HG03196 (cell line): ENCODE results near the gene PPP2R3A.

Source experiments
- ATAC-seq: cut with Tn5 transposase; IDR thresholded peaks from one replicate; pipeline ENCODE4 v1.9.1; 2021; ENCODE audit not compliant: unreplicated experiment

The PPP2R3A gene

DNA sequence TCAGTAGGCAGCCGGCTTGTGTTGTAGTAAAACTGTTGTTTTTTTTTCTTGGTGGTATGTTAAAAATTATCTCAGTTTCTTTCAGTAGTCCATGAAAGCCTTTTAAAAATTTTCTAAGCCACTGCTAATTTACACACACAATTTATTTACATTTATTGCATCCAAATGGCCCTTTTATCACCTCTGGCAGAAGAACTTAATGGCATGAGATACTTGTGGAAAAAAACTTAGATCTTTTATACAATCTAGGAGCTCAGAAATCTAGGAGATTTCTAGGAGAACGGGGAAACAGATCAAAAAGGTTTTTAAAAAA lies 1.4 kb downstream of the PPP2R3A start:
- no peak for ATAC-seq

DNA sequence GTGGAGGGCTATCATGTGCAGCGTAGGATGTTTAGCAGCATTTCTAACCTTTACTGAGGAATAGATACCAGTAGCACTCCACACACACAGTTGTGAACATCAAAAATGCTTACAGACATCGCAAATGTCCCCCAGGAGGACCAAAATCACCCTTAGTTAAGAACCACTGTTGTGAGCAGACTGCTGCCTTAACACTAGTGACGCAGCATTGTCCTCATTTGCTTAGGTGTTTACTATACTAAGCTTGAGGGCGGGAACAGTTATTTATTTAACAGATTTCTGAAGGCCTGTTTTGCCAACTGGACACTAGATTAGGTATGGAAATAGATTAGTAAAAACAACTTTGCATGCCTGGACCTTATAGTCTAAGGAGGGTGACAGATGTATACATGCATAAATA lies 2.3 kb downstream of the PPP2R3A start:
- no peak for ATAC-seq

DNA sequence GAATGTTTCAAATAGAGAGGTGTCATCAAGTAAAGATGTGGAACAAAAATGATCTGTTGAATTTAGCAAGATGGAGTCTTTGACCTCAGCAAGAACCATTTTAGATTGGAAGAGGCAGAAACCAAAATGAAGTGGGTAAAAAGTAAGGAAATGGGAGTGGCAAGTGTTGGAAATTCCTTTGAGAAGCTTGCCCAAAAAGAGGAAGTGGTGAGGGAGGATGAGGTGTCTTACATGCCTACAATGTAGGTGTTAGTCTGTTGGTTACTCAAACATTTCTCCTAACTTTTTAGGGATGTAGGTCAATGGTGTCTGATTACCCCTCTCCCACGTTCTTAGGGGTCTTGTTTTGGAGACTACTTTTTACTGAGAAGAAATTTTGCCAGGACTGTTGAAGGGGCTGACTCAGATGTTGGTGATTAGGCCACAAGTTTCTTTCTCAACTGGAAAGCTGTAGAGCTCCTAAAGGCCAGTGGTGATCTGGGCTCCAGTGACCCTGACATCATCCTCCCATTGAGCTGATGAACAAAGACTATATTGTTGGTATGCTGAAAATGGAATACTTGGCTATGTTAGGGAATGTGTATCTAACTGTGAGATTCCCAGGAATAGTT lies 5.1 kb downstream of the PPP2R3A start:
- no peak for ATAC-seq

DNA sequence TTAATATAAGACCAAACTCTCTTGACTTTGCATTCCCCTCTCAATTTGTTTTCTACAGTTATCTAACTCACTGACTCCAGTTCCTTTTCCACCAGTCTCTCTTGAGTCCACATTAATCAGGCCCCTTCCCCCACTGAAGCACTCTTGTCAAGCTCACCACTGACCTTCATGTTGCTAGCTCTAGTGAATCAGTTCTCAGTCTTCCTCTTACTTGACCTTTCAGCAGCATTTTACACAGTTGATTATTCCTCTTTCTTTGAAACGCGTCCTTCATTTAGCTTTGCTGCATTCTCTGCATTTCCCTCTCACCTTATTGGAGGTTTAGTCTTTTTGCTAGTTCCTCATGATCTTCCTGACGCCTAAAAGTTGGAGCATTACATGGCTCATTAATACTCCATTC lies 8.3 kb downstream of the PPP2R3A start:
- ATAC-seq: no peak

DNA sequence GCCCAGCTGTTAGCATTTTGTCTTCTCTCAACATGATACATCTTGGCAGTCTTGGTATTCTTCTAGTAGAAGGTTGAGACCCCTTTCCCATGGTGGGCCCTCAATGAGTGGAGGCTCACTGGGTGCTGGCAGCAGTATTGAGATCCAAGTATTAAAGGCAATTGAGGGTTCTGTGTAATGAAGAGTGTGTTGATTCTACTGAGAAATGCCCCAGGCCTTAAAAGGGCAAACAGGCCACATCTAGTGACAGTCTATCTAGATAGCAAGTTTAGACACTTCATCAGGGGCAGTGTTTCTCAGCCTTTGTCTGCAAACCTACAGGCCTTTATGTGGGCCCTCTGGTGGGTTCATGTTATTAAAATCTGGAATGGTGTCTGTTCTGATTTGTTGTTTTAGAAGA lies 9.5 kb downstream of the PPP2R3A start:
- no peak for ATAC-seq

DNA sequence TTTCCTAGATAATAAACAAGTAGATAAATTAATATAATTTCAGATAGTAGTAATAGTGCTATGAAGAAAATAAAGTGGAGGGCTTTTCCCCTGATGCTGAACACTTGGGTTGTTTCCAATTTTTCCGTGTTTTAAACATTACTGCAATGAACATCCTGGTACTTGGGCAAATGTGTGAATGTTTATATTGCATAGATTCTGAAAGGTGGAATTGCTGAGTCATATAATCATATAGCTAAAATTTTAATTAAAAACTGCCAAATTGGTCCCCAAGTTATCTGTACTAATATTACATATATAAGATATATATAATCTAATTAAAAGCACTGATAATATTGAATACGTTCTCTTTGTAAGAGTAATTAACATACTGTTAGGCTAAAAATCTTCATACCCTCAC lies 10.0 kb downstream of the PPP2R3A start:
- no peak for ATAC-seq

DNA sequence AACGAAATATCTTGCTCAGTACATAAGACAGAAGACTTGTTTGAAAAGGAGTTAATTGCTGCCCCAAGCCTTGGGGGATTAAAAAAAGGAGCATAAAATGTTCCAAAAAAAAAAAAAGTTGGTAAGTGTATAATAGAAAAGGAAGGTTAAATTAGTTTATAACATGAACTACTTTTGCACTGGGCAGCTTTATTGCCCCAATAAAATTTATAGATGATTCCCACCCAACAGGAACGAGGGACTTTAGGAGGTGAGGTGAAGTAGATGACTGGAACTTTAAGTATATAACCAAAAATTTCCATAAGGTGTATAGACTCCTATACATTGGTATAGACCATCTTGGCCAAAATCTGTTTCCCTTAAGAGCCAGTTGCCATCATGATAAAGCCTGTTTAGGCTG lies 14.8 kb downstream of the PPP2R3A start:
- no peak for ATAC-seq

DNA sequence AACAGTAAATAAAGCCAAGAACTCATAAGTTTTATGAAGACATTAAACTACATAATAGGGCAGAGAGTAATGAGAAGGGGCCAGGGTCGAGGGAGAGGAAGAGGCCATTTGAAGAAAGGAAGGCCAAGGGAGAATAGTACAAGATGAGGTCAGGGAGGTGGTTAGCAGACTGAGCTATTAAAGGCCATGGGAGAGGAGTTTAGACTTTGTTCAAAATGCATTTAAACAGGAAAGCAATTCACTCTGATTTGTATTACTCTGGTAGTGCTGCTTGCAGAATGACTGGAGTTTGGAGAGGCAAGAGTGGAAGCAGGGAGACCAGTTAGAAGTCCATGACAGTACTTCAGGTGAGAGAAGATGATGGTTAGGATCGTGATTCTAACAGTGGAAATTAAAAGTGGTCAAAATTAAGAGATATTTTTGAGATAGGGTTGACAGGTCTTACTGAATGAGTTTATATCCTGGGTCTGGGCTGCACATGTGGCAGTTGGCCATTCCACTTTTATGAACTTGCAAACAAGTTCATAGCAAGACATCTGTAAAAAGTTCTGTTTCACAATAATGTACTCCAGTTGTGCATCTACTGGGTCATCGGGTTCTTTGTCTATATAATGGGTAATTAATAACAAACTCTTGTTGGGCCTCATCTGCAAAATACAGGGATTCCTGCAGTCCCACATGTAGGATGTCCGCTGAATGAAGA lies 16.3 kb downstream of the PPP2R3A start:
- no peak for ATAC-seq

DNA sequence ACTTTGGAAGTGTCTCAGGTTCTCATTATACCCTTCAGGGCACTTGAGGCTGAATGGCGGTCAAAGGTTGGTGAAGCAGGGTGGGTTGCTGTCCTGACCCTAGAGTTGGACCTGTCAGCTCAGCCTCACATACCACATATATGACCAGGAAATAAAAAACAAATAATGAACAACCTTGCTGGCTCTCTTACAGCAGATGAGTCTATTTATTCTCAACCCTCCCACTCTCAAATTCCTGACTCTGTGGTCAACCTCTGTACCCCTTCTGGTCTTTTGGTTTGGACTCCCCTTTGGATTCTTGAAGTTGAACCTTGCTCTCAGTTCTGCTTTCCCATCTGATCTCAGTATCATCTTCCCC lies 16.9 kb downstream of the PPP2R3A start:
- ATAC-seq: no peak

DNA sequence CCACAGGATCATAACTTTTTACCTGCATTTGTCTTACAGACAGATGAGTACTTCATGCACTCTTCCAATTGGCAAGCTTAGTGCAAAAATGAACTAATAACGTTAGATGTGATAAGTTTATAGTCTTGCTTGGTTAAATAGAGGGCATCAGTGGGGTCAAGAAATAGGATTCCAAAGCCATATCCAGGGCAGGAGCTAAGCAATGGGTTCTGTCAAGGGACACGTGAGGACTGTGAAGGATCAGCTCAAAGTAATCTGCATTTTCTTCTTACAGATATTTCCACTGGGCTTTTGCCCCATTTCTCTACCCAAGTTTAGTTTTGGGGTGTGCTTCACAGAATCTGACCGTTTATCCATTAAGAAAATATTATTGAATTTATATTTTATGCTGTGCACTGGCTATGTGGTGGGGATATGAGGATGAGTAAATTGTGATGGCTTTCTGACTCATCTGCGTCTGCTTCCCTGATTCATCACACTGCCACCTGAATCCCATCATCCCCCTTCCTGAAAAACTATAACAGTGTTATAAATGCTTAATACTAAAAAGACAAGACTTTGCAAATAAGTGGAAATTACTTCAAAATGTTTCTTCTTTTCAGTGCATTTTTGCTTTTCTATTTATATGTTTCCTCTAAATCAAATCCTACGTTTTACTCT lies 17.5 kb downstream of the PPP2R3A start:
- no peak for ATAC-seq

DNA sequence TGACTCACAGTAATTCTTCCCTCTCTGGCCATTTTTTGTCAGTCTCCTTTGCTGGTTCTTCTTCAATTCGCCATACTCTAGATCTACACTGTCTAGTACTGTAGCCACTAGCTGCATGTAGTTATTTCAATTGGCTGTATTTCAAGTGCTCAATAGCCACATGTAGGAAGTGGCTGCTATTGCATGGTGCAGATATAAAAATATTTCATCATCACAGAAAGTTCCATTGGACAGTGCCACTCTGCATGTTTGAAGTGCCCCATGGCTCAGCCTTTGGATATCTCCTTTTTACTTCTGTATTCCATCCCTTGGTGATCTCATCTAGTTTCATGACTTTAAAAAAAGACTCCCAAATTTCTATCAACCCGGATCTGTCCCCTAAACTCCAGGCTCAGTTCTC lies 22.1 kb downstream of the PPP2R3A start:
- ATAC-seq: no peak

DNA sequence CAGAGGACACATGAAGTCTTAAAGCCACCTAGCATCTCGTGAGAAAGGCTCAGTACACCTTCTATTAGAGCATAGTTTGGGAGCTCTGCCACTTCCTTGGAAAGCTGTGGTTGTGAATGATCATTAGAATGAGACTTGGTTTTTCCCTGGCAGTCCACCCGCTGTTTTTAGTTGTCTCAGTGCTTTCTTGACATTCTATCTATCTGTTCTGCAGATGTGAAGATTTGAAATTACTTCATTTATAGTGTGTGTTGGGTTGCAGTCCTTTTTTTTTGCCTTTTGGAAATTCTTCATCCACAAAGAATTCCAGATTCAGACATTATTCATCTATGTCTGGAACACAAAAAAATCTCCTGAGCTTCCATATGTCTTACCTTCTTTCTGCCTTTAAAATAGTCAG lies 23.7 kb downstream of the PPP2R3A start:
- no peak for ATAC-seq

DNA sequence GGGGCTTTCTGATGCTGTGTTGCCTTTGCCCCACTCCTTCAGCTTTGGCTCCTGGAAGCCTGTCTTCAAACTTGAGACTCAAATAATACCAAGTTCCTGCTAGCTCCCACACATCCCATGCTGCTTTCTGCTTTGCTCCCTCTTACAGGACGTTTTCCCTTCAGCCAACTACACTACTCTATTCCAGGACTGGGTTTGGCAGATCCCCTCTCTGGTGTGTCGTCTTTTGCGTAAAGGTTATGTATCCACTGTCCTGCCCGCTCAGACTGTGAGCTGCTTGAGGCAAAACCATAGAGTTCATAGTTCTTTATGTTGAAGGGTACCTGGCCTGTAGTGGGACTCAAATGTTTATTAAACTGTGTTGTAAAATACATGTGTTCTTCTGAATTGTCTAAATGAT lies 25.4 kb downstream of the PPP2R3A start:
- no peak for ATAC-seq

DNA sequence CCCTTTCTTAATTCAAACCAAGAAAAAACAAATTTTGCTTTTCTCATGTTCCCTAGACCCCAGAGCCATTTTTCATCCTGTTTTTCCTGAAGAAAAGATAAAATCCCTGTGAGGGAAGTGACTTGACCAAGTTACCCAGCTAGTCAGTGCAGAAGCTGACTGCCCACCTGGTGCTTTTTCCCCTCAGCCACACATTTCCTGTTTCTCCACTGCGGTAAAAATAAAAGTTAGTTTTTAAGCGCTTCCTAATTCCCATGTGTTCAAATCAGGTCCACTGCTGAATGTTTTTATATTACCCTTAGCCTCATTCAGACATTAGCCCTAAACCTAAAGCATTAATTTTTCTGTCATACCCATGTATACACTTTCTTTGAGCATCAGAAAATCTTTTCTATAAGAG lies 26.1 kb downstream of the PPP2R3A start:
- ATAC-seq: no peak

DNA sequence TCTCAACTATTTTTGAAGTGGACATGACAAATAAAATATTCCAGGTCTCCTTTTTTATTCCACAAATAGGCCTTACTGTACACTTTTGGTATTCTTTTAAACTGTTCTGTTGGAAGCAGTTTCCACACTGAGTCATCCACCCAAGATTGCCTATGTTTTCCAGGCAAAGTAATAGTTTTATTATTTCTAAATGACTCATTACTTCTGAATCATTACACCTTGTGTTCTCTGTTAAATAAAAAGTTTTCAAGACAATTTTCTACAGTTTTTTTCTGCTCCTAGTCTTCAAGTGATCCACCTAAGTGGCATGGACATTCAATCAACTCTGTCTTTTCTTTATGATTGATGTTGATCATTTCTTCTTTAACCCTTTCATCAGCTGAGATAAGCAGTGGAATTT lies 26.5 kb downstream of the PPP2R3A start:
- ATAC-seq: no peak

DNA sequence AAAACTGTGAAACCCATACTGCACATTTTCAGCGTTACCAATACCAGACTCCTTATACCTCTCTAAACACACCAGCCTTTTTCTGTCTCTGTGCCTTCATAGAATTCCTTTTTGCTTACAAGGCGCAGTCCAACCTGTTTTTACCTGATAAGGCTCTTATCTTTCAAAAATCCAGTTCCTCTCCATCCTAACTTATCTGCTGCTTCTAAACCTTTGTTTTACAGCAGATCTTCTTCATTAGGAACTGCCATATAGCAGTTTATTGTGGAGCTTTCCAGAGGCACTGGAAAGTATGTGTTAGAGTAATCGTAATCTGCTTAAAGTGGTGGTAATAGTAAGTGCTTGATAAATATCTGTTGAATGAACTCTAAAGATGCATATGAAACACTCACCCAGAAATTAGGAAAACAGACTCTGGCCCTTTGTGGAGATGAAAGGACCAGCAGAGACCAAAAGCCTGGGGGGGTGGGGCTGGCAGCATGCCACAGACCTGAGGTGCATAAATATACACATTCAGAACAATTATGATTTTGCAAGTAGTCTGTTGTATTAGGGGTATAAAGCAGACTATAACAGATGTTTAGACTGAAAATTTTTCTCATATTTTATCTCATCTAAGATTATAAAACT lies 29.3 kb downstream of the PPP2R3A start:
- ATAC-seq: no peak

DNA sequence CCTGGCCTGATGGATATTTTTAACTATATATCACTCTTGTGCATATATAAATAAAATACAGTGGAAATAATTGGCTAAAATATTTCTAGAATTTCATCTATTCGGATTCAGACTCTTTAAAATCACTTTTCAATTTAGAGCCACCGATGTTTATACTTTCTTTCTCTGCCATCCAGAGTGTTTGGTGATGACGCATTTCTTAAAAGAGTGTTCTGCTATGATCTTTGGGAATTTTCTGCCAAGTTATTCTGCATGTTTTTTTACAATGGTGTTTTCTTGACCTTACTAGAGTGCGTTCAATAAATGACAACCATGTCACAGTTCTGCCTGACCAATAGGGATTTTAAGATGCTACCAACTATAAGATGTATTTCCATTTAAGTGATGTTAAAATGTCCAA lies 30.2 kb downstream of the PPP2R3A start:
- ATAC-seq: no peak

DNA sequence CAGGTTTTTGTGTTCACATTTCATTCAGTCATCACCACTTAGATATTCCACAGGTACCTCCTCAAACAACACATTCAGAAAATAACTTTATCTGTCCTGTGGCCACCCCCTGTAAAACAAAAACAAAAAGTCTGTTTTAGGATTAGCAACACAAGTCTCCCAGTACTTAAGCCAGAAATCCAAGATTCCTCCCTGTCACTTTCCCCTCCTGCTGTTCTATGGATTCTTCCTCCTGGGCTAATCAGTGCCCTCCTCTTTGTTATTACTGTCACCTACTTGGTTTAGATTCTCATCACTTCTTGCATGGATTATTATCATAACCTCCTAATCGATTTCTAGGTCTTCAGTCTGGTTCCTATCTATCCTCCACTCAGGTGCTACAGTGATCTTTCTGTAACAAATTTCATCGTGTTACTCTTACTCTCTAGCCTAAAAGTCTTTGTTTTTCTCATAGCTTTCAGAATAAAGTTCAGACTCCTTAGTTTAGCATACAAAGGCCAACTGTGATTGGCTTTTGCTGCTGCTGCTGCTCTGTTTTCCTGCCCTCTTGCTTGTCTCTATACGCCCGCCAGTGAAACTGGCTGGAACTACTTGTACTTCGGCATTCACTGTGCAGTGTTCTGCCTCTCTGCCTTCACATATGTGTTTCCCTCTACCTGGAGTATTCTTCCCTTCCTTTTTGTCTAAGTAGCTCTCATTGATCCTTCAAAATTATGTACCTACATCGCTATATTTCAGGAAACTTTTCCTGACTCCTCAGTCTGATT lies 32.2 kb downstream of the PPP2R3A start:
- no peak for ATAC-seq

DNA sequence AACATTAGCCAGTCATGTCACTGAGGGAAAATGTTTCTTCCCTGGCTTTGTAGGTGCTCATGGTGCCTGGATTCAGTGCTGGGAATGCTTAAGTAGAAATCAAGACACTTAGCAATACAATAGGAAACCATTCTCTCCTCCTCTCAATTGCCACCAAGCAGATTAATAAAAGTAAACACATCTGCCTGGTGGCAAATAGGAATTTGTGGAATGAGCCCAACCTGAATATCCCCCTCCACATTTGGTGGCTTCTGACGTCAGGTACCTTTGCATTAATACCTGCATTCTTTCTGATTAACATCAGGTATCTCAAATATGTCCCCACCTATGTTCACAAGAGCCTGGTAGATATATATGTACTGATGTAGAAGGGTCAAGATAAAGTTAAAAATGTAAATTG lies 42.7 kb downstream of the PPP2R3A start:
- ATAC-seq: no peak

DNA sequence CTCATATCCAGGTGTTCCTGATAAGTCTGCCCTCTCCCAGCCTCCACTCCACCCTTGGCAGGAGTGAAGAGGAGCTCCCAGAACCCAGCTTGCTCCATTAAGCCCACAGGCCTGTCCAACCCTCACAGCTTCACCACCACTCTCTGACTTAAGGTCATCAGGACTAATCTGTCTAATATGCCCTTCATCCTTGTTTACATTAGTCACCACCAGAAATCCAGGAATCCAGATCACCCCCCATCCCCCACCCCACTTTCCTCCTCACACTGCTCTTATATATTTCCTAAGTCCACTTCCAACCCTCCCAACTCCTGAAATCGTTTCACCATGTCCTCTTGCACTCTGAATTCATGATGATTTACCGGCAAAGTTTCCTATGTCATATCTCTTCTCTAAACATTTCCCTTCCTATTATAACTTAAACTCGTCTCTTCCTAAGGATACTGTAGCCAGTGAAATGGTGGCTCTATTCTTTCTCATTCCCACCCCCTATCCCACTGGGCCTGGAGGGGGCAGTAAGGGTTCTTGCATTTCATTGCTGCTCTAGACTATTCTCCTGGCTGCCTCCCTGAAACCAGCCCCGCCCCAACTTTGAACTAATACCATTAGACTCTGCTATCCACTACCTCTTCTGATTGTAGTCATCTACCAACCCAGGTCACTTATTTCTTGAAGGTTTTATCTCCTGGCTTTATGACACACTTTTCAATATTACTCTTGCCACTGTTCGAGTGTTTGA lies 43.4 kb downstream of the PPP2R3A start:
- no peak for ATAC-seq

DNA sequence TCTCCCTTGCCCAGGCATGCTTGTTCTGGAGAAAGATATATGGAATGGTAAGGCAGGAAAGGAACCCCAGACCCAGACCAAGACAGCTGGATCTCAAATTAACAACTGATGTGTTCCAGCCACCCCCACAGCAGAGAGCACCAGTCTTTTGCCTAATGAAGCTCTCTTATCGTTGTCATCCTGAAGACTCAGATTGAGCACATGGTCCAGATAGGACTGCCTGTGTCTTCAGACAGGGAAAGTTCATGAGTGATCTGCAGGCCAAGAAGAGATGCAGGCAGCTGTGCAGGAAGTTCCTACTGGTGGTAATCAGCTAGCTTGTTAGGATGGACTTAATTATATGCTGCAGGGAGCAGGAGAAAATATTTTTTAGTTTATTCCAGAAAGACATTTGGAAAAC lies 53.3 kb downstream of the PPP2R3A start:
- no peak for ATAC-seq
